Measurements from ENCODE around the gene MRPS9. TPM values are rescaled to one million over a fixed set of nuclear protein-coding genes. Genes with fewer than 3 reads are reported as not detected.

Gene MRPS9
- total RNA-seq, 1 experiment from 2014 or later = 49.7 TPM

DNA sequence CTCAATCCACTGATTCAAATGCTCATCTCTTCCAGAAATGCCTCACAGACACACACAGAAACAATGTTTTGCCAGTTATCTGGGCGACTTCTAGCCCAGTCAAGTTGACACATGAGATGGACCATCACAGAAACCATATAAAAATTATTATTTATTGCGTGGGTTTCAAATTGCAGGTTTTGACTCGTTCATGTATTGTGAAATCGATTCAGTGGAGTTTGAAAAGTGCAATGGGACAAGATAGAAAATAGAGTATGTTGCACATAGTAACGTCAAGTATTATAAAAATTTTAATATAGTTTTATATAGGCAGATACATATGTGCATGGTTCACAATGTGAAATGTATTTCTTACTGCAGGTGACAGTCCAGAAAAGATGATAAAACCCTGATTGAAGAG is 100.8 kb downstream of the MRPS9 start (continued):
- TF ChIP-seq, protein P1, sequence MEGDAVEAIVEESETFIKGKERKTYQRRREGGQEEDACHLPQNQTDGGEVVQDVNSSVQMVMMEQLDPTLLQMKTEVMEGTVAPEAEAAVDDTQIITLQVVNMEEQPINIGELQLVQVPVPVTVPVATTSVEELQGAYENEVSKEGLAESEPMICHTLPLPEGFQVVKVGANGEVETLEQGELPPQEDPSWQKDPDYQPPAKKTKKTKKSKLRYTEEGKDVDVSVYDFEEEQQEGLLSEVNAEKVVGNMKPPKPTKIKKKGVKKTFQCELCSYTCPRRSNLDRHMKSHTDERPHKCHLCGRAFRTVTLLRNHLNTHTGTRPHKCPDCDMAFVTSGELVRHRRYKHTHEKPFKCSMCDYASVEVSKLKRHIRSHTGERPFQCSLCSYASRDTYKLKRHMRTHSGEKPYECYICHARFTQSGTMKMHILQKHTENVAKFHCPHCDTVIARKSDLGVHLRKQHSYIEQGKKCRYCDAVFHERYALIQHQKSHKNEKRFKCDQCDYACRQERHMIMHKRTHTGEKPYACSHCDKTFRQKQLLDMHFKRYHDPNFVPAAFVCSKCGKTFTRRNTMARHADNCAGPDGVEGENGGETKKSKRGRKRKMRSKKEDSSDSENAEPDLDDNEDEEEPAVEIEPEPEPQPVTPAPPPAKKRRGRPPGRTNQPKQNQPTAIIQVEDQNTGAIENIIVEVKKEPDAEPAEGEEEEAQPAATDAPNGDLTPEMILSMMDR (IDR thresholded peaks at IDR 0.05 in 2 of 3, conservative IDR thresholded peaks at IDR 0.05 in 1 of 3; ENCODE audit: borderline replicate concordance in 1 of 3, insufficient read depth in 1 of 3, low read depth in 2 of 3, low read length in 2 of 3) = no peak
- TF ChIP-seq EZH2 (IDR thresholded peaks at IDR 0.05) (no peak), EZH2phosphoT487 (IDR thresholded peaks at IDR 0.05; ENCODE audit: borderline replicate concordance) (no peak), JUND (IDR thresholded peaks at IDR 0.05) (no peak)

DNA sequence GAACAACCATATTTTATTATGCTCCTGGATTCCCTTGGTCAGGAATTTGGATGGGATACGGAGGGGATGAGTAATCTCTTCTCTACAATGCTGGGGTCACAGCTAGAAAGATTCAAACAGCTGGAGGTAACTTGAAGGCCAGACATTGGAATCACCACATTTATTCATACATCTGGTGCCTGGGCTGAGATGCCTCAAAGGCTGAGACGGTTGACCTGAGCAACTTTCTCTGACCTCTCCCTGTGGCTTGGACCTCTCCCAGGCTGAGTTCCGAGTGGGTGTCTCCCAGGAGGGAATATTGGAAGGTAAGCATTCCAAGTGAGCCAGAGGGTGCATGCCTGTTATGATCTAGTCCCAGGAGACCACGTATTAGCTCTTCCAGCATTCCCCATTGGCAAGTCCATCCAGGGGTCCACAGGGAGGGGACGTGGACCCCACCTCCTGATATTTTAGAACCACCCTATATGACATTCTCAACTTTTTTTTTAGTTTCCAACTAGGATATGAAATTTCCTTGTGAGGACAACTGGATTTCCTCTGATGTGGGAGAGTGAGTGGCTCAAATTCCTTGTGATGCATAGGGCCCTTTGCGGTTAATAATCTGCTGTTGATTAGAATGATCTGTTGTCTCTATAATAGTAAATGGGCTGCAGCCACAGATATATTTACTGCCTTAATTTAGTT is 101.8 kb downstream of the MRPS9 start:
- H3K4me2 ChIP-seq (ENCODE audit: low read length) = no peak overlapping the region
- ATAC-seq (no peak), DNase-seq (ENCODE audit: low read depth, low spot score) (no peak)
- intact Hi-C loops (cut with micrococcal nuclease) = no loop called here
- RAD21 ChIA-PET (ENCODE audit: low non-redundant PET in 1 of 2, low total read pairs in 2 of 2, uncharacterized antibody in 2 of 2, unreplicated experiment in 2 of 2) = no interaction called here
- no peaks in the 10 kb centered on the region for H3K9me2 ChIP-seq (ENCODE audit: insufficient read depth)
- H3K9ac ChIP-seq (ENCODE audit: low read length) = no peak overlapping the region
- no peak overlapping the region for H3K27ac ChIP-seq (ENCODE audit: low read depth, low read length)
- no peaks in the 10 kb centered on the region for H3K9me3 ChIP-seq (ENCODE audit: control insufficient read depth in 1 of 2, insufficient read depth in 1 of 2, low read depth in 1 of 2, low read length in 2 of 2)
- TF ChIP-seq, protein P2, sequence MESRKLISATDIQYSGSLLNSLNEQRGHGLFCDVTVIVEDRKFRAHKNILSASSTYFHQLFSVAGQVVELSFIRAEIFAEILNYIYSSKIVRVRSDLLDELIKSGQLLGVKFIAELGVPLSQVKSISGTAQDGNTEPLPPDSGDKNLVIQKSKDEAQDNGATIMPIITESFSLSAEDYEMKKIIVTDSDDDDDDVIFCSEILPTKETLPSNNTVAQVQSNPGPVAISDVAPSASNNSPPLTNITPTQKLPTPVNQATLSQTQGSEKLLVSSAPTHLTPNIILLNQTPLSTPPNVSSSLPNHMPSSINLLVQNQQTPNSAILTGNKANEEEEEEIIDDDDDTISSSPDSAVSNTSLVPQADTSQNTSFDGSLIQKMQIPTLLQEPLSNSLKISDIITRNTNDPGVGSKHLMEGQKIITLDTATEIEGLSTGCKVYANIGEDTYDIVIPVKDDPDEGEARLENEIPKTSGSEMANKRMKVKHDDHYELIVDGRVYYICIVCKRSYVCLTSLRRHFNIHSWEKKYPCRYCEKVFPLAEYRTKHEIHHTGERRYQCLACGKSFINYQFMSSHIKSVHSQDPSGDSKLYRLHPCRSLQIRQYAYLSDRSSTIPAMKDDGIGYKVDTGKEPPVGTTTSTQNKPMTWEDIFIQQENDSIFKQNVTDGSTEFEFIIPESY (IDR thresholded peaks at IDR 0.05; ENCODE audit: extremely low read depth, insufficient replicate concordance, low read length) = no peak
- TF ChIP-seq, protein P3, sequence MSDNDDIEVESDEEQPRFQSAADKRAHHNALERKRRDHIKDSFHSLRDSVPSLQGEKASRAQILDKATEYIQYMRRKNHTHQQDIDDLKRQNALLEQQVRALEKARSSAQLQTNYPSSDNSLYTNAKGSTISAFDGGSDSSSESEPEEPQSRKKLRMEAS (IDR thresholded peaks at IDR 0.05) = no peak
- TF ChIP-seq FOSL1 (IDR thresholded peaks at IDR 0.05; ENCODE audit: low read depth) (no peak), CEBPB (IDR thresholded peaks at IDR 0.05; ENCODE audit: low read depth) (no peak), POLR2A (IDR thresholded peaks at IDR 0.05; ENCODE audit: borderline replicate concordance, extremely low read depth, insufficient read depth, insufficient read length) (no peak)
- H4K20me1 ChIP-seq (ENCODE audit: insufficient read depth) = no peaks in the 10 kb centered on the region
- no peaks in the 10 kb centered on the region for H3K27me3 ChIP-seq (ENCODE audit: insufficient read depth, low read length)
- POLR2A ChIA-PET = no interaction called here
- BruUV-seq (replicated peaks) = no TSS peak
- no peak overlapping the region for H2AFZ ChIP-seq (ENCODE audit: low read depth, low read length, poor library complexity, severe bottlenecking)
- H3K4me3 ChIP-seq (replicated peaks in 1 of 2; ENCODE audit: low read depth in 1 of 2, low read length in 2 of 2) = no peak overlapping the region
- no peaks in the 10 kb centered on the region for H3K36me3 ChIP-seq (ENCODE audit: control insufficient read depth in 1 of 2, insufficient read depth in 2 of 2, low read length in 2 of 2)
- H3K4me1 ChIP-seq (ENCODE audit: control insufficient read depth in 1 of 2, insufficient read depth in 2 of 2, low read length in 2 of 2) = peaks cover 0 to 10% of the 10 kb centered on the region in 2 experiments; a peak in 2 of 4 replicates
- no peaks in the 10 kb centered on the region for H3K79me2 ChIP-seq (ENCODE audit: insufficient read depth, low read length)
- CTCF ChIA-PET = interaction anchor here (0.9 kb wide), 1 partner anchor 41 kb away, joined by 3 read pairs; no protein-coding TSS in a partner anchor
